HG02884 (cell line): ENCODE measurements around the gene CC2D2B.
A peak's percentile ranks its signal among the peaks of the same experiment; 100 is the strongest.
"Not testable (repeated sequence)": the region's sequence is repeated elsewhere in the genome, so short reads cannot be mapped to it uniquely, and the experiment has no call there.

Experiments used
- ATAC-seq: cut with Tn5 transposase; IDR thresholded peaks from one replicate; pipeline ENCODE4 v1.9.1; 2021; ENCODE audit warnings: mild to moderate bottlenecking, moderate library complexity; ENCODE audit not compliant: unreplicated experiment

Gene CC2D2B

GRCh38 chr10:96014473-96015102, 106.8 kb downstream of the CC2D2B start:
- no peak for ATAC-seq

- ATAC-seq, result peak; percentile 81
Observed at GRCh38 chr10:96017191-96017687, 109.5 kb downstream of the CC2D2B start.

GRCh38 chr10:96021332-96021731, 113.6 kb downstream of the CC2D2B start:
- no peak for ATAC-seq

- ATAC-seq, result no peak
Observed at GRCh38 chr10:96022739-96023138, 115.0 kb downstream of the CC2D2B start.

GRCh38 chr10:96023168-96023567, 115.4 kb downstream of the CC2D2B start:
- ATAC-seq, result no peak

- ATAC-seq, result no peak
Observed at GRCh38 chr10:96025566-96025965, 117.8 kb downstream of the CC2D2B start.

DNA sequence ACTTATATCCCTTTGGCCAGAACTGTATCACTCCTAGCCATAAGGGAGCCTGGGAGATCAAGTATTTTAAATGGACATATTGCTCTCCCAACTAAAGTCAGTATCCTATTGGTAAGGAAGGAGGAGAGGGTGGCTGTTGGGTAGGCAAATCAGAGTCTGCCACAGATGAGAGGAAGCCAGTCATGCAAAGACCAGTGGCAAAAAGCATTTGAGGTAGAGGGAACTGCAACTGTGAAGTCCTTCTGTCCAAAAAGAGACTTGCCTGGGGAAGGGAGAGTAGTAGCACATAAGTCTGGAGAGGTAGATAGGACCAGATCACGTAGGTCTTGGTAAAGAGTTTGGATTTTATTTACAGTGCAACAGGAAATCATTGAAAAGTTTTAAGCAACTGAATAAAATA, 126.8 kb downstream of the CC2D2B start:
- no peak for ATAC-seq

GRCh38 chr10:96038476-96039387, 131.0 kb downstream of the CC2D2B start:
- no peak for ATAC-seq

DNA sequence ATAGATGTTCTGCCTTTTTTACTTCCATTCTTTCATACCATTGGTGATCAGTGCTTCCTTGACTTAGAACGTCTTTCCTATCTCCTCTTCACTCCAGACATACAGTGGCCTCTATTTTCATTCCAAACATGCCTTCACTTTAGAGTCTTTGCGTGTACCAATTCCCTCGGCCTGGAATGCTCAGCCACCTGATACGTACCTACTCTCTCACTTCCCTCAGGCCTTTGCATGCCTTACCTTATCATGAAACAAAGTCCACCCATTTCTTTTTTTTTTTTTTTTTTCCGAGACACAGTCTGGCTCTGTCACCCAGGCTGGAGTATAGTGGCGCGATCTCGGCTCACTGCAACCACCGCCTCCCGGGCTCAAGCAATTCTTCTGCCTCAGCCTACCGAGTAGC, 133.4 kb downstream of the CC2D2B start:
- ATAC-seq, result no peak

GRCh38 chr10:96043033-96043892, 135.5 kb downstream of the CC2D2B start, which contains the start of gene CCNJ:
CCNJ (plus strand) TSS chr10:96043583; CDS start chr10:96044394, 811 bp downstream.
- ATAC-seq, result peak; percentile 81

DNA sequence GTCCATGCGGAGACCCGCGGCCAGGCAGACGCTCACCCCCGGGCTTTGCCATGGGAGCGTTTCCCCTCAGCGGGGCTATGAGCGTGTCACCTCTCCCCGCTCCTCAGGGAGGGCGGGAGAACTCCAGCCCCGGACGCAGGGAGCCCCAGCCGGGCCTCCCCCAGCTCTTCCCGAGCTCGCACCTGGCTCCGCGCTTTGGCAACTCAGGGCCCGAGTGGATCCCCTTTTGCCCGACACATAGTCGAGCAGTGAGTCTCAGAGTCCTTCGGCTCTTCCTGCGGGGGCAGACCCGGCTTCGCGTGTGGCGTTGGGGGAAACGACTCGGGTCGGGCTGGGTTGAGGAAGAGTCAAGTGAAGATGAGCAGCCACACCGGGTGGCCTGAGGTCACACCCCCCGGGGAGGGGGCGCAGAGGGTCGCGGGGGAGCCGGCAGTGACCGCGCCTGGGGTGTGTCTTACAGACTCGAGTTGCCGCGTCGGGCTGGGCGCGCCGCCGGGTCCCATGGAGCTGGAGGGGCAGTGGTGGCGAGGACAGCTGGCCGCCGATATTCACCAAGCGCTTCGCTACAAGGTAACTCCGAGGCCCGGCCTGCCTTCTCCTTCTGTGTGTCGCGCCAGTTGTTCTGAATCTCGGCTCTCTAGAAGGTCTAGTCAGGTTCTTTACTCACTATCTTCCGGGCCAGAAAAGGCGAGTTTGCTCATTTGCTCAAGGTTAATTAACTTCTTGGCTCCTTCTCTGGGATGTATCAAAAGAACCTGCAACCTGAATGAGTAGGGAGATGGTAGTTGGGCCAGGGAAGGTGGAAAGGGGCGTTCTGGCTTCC, 136.3 kb downstream of the CC2D2B start:
- ATAC-seq, result peak; percentile 33

DNA sequence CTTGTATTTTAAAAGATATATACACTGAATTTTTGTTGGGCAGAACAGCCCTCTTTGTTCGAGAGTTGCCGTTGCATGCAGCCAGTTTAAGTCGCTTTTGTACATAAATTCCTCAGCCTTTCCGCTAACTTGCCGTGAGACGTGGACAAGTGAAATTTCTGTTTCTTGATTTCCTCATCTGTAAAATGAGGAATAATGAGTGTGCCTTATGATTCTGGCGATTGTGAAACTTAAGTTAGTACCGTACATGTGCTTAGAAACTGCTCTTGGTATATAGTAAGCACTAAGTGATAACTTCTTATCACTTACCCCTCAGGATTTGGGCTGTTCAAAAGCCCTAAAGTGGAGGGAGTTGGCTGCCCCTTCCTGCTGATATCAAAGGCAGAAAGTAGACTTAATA, 137.0 kb downstream of the CC2D2B start:
- no peak for ATAC-seq

- ATAC-seq, result no peak
Observed at GRCh38 chr10:96046546-96046945, 138.8 kb downstream of the CC2D2B start.

GRCh38 chr10:96047004-96047649, 139.4 kb downstream of the CC2D2B start:
- no peak for ATAC-seq

- ATAC-seq, result not testable (repeated sequence)
Observed at GRCh38 chr10:96047925-96048324, 140.2 kb downstream of the CC2D2B start.

- no peak for ATAC-seq
Observed at GRCh38 chr10:96049340-96049739, 141.6 kb downstream of the CC2D2B start.

- no peak for ATAC-seq
Observed at GRCh38 chr10:96053985-96054384, 146.2 kb downstream of the CC2D2B start.

GRCh38 chr10:96056787-96057186, 149.0 kb downstream of the CC2D2B start:
- no peak for ATAC-seq

DNA sequence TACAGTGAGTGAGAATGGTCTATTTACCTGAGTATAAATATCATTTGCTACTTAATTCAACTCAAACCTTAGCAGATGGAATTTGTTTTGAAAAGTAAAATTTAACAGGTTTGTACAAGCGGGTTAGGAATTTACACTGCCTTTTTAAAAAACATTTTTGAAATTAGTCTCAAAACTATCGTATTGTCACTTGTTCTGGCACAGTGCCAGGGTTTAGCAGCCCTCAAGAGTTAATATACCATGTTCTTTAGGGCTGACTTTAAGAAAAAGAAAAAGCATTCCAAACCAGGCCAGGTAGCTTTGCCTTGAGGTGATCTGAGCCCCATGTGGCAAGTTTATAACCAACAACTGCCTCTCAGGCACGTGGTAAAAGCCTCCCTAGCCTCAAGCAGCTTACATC, 153.5 kb downstream of the CC2D2B start:
- no peak for ATAC-seq

GRCh38 chr10:96072674-96073073, 164.9 kb downstream of the CC2D2B start:
- ATAC-seq, result no peak
